Nephron progenitor cell (in vitro differentiated cells): ENCODE results near the gene INO80B.
"Not testable (repeated sequence)": the region's sequence is repeated elsewhere in the genome, so short reads cannot be mapped to it uniquely, and the experiment has no call there.

ENCODE experiments used
- DNase-seq: peaks from one replicate; pipeline ENCODE4 v3.0.0; 2021
- H3K27ac Mint-ChIP-seq: 2 replicates; pipeline ENCODE4 v1.8.0; 2021; ENCODE audit warnings: mild to moderate bottlenecking, moderate library complexity, mixed read lengths
- H3K27me3 Mint-ChIP-seq: 2 replicates; pipeline ENCODE4 v1.8.0; 2021; ENCODE audit warnings: mild to moderate bottlenecking, low read depth, mixed read lengths; ENCODE audit not compliant: poor library complexity
- H3K36me3 Mint-ChIP-seq: 2 replicates; pipeline ENCODE4 v1.8.0; 2021; ENCODE audit warnings: low read depth, mixed read lengths
- H3K4me1 Mint-ChIP-seq: 2 replicates; pipeline ENCODE4 v1.8.0; 2021; ENCODE audit warnings: mixed read lengths
- H3K4me3 Mint-ChIP-seq: 2 replicates; pipeline ENCODE4 v1.8.0; 2021; ENCODE audit warnings: mild to moderate bottlenecking, moderate library complexity, mixed read lengths
- H3K9me3 Mint-ChIP-seq: 2 replicates; pipeline ENCODE4 v1.8.0; 2021; ENCODE audit warnings: mild to moderate bottlenecking, moderate library complexity, mixed read lengths
- TF ChIP-seq, protein P1 (sequence below): fragments of 200-600 bp; sonication (generic); IDR thresholded peaks from 2 replicates; pipeline ENCODE4 v1.5.0; 2021; ENCODE audit warnings: antibody characterized with exemption

INO80B gene

DNA sequence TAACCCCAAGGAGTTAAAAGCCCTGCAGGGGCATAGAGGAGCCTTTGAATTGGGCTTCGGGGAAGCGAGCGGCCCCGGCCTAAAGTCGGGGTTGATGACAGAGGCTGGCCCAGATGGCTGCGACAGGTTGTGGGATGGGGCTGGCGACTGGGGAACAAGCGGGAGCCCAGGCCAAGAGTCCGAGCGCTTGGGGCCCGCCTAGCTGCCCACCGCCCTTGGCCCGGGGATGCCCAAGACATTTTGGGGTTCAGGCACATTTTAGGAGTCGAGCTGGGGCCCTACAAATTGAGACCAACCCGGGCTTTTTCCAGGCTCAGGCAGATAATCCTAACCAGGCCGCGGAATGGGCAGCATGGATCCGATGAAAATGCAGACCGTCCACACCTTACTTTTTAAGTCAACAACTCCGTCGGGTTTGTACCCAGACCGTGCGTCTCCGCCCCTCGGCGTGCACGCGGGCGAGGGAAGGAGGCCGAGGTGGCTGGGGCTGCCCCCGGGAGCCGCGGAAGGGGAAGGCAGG is 13.7 kb upstream of the INO80B start:
- H3K27ac Mint-ChIP-seq = peak overlapping the region; percentile 95
- DNase-seq = peak; percentile 43

DNA sequence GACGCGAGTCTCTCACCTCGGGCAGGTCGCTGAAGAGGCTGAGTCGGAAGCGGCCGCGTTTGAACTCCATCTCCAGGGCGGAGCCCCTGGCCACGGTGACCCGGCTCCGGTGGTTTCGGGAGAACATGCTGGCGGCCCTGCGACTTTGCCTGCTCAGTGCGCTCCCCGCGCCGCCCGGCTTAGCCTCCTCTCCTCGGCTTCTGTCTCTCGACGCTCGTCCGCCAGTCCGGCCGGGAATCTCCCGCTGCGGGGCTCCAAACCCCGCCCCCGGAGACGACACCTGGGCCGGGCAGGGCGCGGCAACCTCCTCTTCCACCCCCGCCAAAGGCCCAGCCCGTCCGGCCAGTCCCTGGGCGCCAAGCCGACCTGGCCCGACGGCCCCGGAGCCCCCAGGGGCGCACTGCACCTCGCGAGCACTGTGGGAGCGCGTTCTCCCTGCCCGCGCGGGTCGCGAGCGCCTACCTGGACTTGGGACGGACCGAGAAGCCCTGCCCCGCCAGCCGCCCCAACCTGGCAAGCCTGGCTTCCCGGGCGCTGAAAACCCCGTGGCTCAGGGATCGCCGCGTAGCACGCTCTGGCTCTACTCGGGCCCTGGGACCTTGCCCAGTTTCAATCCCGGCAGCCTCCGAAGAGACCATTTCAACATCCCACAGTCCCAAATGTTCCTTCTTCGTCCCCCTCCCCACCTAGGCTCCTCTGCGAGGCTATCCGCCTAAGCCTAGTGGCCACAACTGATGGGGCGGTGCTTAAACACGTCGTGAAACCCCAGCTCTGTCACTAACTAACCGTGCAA is 13.0 kb upstream of the INO80B start, which contains the start of gene RTKN:
TSS of gene RTKN (minus strand) at position 248 of the 793 bp plus-strand sequence. CDS start at position 127, 121 bp downstream.
- H3K4me1 Mint-ChIP-seq = peaks cover 51% of the 10 kb centered on the region
- H3K4me3 Mint-ChIP-seq = peak within 1 kb of the TSS; percentile 93
- H3K36me3 Mint-ChIP-seq = peaks cover 10% of the 10 kb centered on the region
- no peaks in the 10 kb centered on the region for H3K9me3 Mint-ChIP-seq
- H3K27ac Mint-ChIP-seq = peak within 1 kb of the TSS; percentile 95
- peaks cover 11% of the 10 kb centered on the region for H3K27me3 Mint-ChIP-seq
- peak; percentile 69 for DNase-seq
- TF ChIP-seq, protein P1, sequence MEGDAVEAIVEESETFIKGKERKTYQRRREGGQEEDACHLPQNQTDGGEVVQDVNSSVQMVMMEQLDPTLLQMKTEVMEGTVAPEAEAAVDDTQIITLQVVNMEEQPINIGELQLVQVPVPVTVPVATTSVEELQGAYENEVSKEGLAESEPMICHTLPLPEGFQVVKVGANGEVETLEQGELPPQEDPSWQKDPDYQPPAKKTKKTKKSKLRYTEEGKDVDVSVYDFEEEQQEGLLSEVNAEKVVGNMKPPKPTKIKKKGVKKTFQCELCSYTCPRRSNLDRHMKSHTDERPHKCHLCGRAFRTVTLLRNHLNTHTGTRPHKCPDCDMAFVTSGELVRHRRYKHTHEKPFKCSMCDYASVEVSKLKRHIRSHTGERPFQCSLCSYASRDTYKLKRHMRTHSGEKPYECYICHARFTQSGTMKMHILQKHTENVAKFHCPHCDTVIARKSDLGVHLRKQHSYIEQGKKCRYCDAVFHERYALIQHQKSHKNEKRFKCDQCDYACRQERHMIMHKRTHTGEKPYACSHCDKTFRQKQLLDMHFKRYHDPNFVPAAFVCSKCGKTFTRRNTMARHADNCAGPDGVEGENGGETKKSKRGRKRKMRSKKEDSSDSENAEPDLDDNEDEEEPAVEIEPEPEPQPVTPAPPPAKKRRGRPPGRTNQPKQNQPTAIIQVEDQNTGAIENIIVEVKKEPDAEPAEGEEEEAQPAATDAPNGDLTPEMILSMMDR = no peak

More for the DNA sequence above, 13.7 kb upstream of the INO80B start:
- Mint-ChIP-seq H3K36me3 (peaks cover 10% of the 10 kb centered on the region), H3K9me3 (no peaks in the 10 kb centered on the region), H3K4me3 (peak overlapping the region; percentile 93), H3K4me1 (peaks cover 54% of the 10 kb centered on the region), H3K27me3 (peaks cover 11% of the 10 kb centered on the region)
- TF ChIP-seq, protein P1 = no peak

DNA sequence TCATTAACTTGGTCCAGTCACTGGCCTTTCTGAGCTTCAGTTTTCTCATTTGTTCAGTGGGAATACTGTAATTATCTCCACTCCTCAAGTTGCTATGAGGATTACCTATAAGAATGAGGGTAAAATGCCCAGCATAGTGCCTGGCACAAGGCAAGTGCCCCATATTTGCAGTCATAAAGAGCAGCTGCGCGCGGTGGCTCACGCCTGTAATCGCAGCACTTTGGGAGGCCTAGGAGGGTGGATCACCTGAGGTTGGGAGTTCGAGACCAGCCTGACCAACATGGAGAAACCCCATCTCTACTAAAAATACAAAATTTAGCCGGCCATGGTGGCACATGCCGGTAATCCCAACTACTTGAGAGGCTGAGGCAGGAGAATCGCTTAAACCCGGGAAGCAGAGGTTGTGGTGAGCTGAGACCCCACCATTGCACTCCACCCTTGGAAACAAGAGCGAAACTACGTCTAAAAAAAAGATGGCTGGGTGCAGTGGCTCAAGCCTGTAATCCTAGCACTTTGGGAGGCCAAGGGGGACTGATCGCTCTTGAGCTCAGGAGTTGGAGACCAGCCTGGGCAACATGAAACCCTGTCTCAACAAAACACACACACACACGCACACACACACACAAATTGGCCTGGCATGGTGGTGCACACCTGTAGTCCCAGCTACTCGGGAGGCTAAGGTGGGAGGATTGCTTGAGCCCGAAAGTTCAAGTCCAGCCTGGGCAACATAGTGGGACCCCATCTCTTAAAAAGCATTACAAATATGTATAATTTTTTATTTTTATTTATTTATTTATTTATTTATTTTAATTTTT is 12.2 kb upstream of the INO80B start:
- peaks cover 16% of the 10 kb centered on the region for H3K27me3 Mint-ChIP-seq
- H3K36me3 Mint-ChIP-seq, H3K9me3 Mint-ChIP-seq, DNase-seq, H3K27ac Mint-ChIP-seq: not testable (repeated sequence)
- H3K4me3 Mint-ChIP-seq = peak overlapping the region; percentile 93
- peaks cover 43% of the 10 kb centered on the region for H3K4me1 Mint-ChIP-seq

DNA sequence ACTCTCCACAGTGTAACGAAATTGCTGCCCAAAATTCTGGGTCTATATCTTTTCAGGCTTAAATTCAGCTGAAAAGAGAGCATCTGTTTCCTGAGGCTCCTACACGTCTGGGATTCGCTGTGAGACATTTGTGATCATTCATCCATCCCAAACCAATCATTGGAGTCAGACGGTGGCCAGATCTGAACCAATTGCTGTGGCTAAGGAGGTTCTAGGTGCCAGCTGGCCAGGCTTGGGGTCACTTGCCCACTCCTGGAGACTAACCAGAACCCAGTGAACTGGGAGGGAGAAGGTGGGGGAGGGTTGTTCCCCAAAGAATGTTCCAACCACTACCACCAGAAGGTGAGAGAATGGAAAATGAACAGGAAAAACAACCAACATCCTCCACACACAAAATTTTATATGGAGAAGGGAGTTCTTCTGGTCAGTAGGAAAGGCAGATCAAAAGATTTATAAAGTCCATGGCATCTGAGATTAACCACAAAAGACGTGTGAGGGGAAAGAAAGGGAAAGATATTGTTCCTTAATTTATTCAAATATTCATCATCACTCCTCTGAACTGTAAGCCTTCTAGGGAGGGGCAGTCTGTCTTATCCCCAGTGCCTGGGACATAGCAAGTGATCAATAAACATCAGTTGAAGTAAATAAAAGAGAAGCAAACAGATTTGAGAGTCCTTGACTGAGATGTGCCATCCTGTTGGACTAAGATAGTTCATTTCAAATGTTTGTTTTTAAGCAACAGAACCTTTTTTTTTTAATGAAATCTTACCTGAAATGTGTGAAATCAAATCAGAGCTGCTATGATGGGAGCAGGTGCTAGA is 10.2 kb upstream of the INO80B start:
- DNase-seq = no peak
- no peak overlapping the region for H3K4me3 Mint-ChIP-seq
- H3K36me3 Mint-ChIP-seq = no peaks in the 10 kb centered on the region
- H3K4me1 Mint-ChIP-seq = peaks cover 22% of the 10 kb centered on the region
- H3K27me3 Mint-ChIP-seq = peaks cover 29% of the 10 kb centered on the region
- no peaks in the 10 kb centered on the region for H3K9me3 Mint-ChIP-seq
- TF ChIP-seq, protein P1 = no peak
- no peak overlapping the region for H3K27ac Mint-ChIP-seq

DNA sequence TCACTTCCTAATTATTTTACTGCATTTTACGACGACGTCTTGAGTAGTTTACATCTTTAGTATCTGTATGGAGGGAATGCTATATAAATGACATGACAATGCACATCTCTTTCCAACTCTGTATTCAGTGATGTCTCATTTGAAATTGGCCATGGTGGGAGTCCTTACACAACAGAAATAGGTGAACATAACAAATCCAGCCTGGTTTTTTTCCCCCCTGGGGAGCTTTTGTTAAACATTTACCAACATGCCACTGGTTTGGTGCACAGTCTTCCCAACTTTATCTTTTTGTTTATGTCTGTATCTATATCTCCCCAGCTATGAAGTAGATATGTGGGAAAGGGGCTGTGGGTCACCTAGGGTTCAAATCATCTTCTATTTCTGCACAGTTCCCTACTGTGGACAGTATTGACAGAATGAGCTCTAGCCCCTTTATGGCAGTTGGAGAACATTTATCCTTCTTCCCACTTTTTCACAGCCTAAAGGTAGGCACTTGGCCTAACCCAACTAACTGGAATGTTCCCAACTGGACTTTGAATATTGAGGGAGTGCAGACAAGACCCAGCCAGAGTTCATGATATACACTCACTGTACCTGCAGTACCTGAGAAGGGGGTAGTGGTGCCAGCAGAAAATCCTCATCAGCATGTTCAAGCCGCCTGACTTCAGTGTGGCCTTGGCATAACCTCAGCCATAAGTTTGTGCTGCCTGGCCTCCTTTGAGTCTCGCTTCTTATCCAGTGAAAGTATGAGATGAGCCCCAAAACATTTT is 7.5 kb upstream of the INO80B start:
- Mint-ChIP-seq H3K27me3 (peaks cover 46% of the 10 kb centered on the region), H3K9me3 (no peaks in the 10 kb centered on the region), H3K27ac (no peak overlapping the region), H3K36me3 (no peaks in the 10 kb centered on the region), H3K4me1 (peaks cover 11% of the 10 kb centered on the region), H3K4me3 (no peak overlapping the region)
- DNase-seq = no peak
- TF ChIP-seq, protein P1 = no peak
